HEK293 (cell line): ENCODE data around the gene CMTM4.
A peak's percentile ranks its signal among the peaks of the same experiment; 100 is the strongest.

Experiments
- CTCF ChIA-PET: fragments of 350-600 bp; formaldehyde crosslinking; extraction: SDS; loops from one replicate; lab custom pipeline; 2021; ENCODE audit warnings: antibody characterized with exemption; lab: Yijun Ruan, JAX
- POLR2A ChIA-PET: fragments of 300-600 bp; formaldehyde crosslinking; extraction: SDS; loops from one replicate; lab custom pipeline; 2020; ENCODE audit warnings: antibody characterized with exemption, inconsistent platforms; lab: Yijun Ruan, JAX
- H3K27ac ChIP-seq: fragments of 200-500 bp; sonication (Bioruptor generic); 2 replicates; pipeline ENCODE4 v1.5.1; 2014; ENCODE audit warnings: low read depth, low read length, control low read depth, inconsistent platforms; ENCODE audit errors: extremely low read depth
- H3K36me3 ChIP-seq, 2 experiments: fragments of 200-500 bp in 1 of 2; sonication (Bioruptor generic) in 1 of 2; 1 replicate in 1 of 2; 2 replicates in 1 of 2; pipeline ENCODE4 v1.5.1; 2014 to 2017; ENCODE audit warnings: inconsistent platforms in 2 of 2, low read length in 2 of 2; ENCODE audit not compliant: control insufficient read depth in 2 of 2, insufficient read depth in 1 of 2
- H3K4me1 ChIP-seq: fragments of 200-500 bp; sonication (Bioruptor generic); 2 replicates; pipeline ENCODE4 v1.5.1; 2014; ENCODE audit warnings: mild to moderate bottlenecking, low read length, inconsistent platforms; ENCODE audit not compliant: control insufficient read depth, insufficient read depth
- H3K4me3 ChIP-seq: 2 replicates; pipeline ENCODE4 v1.5.1; 2011; ENCODE audit warnings: low read depth, mild to moderate bottlenecking, control low read depth, low read length, moderate library complexity
- H3K9me3 ChIP-seq: fragments of 200-500 bp; sonication (Bioruptor generic); 2 replicates; pipeline ENCODE4 v1.5.1; 2014; ENCODE audit warnings: low read depth, low read length, inconsistent platforms; ENCODE audit not compliant: control insufficient read depth, insufficient read depth
- BCL11A ChIP-seq: fragments of 450-650 bp; formaldehyde crosslinking; IDR thresholded peaks from 2 replicates; pipeline ENCODE4 v1.5.1; 2016; ENCODE audit warnings: low read depth, missing biosample characterization, missing genetic modification characterization
- GLIS1 ChIP-seq: fragments of 450-650 bp; formaldehyde crosslinking; IDR thresholded peaks from 2 replicates; pipeline ENCODE4 v1.5.1; 2016; ENCODE audit warnings: missing biosample characterization, missing genetic modification characterization
- IKZF3 ChIP-seq: fragments of 450-650 bp; IDR thresholded peaks from 2 replicates; pipeline ENCODE4 v1.5.0; 2018; ENCODE audit warnings: missing biosample characterization, mild to moderate bottlenecking, missing genetic modification characterization, moderate library complexity
- KLF10 ChIP-seq: fragments of 450-650 bp; IDR thresholded peaks from 2 replicates; pipeline ENCODE4 v1.5.1; 2018; ENCODE audit warnings: missing biosample characterization, mild to moderate bottlenecking, missing genetic modification characterization
- KLF16 ChIP-seq: fragments of 450-650 bp; formaldehyde crosslinking; IDR thresholded peaks from 2 replicates; pipeline ENCODE4 v1.5.1; 2017; ENCODE audit warnings: missing biosample characterization, missing genetic modification characterization
- OVOL3 ChIP-seq: fragments of 450-650 bp; formaldehyde crosslinking; IDR thresholded peaks from 2 replicates; pipeline ENCODE4 v1.5.1; 2016; ENCODE audit warnings: missing biosample characterization, missing genetic modification characterization
- REPIN1 ChIP-seq: fragments of 450-650 bp; formaldehyde crosslinking; IDR thresholded peaks from 2 replicates; pipeline ENCODE4 v1.5.1; 2017; ENCODE audit warnings: missing biosample characterization, missing genetic modification characterization, low read depth
- WT1 ChIP-seq: fragments of 450-650 bp; formaldehyde crosslinking; IDR thresholded peaks from 2 replicates; pipeline ENCODE4 v1.5.1; 2016; ENCODE audit warnings: missing biosample characterization, missing genetic modification characterization
- ZBTB17 ChIP-seq: fragments of 450-650 bp; formaldehyde crosslinking; IDR thresholded peaks from 2 replicates; pipeline ENCODE4 v1.5.1; 2016; ENCODE audit warnings: missing biosample characterization, missing genetic modification characterization
- ZNF133 ChIP-seq: fragments of 450-650 bp; formaldehyde crosslinking; IDR thresholded peaks from 2 replicates; pipeline ENCODE4 v1.5.1; 2016; ENCODE audit warnings: missing biosample characterization, missing genetic modification characterization
- ZNF146 ChIP-seq: fragments of 450-650 bp; formaldehyde crosslinking; IDR thresholded peaks from 2 replicates; pipeline ENCODE4 v1.5.1; 2016; ENCODE audit warnings: missing biosample characterization, missing genetic modification characterization
- ZNF223 ChIP-seq: fragments of 450-650 bp; formaldehyde crosslinking; IDR thresholded peaks from 2 replicates; pipeline ENCODE4 v1.5.1; 2016; ENCODE audit warnings: missing biosample characterization, missing genetic modification characterization
- ZNF248 ChIP-seq: fragments of 450-650 bp; formaldehyde crosslinking; IDR thresholded peaks from 2 replicates; pipeline ENCODE4 v1.5.1; 2017; ENCODE audit warnings: missing biosample characterization, missing genetic modification characterization
- ZNF449 ChIP-seq: fragments of 450-650 bp; formaldehyde crosslinking; IDR thresholded peaks from 2 replicates; pipeline ENCODE4 v1.5.1; 2017; ENCODE audit warnings: missing biosample characterization, mild to moderate bottlenecking, missing genetic modification characterization, moderate library complexity
- ZNF544 ChIP-seq: fragments of 450-650 bp; formaldehyde crosslinking; IDR thresholded peaks from 2 replicates; pipeline ENCODE4 v1.5.0; 2017; ENCODE audit warnings: missing biosample characterization, missing genetic modification characterization
- ZNF548 ChIP-seq: fragments of 450-650 bp; formaldehyde crosslinking; IDR thresholded peaks from 2 replicates; pipeline ENCODE4 v1.5.1; 2016; ENCODE audit warnings: missing biosample characterization, missing genetic modification characterization
- ZNF549 ChIP-seq: fragments of 450-650 bp; IDR thresholded peaks from 2 replicates; pipeline ENCODE4 v1.5.1; 2018; ENCODE audit warnings: missing biosample characterization, missing genetic modification characterization, mild to moderate bottlenecking, inconsistent platforms, moderate library complexity
- ZNF626 ChIP-seq: fragments of 450-650 bp; sonication (Bioruptor Pico); formaldehyde crosslinking; IDR thresholded peaks from 2 replicates; pipeline ENCODE4 v1.5.1; 2018; ENCODE audit warnings: missing biosample characterization, missing genetic modification characterization, inconsistent platforms
- ZNF777 ChIP-seq: fragments of 450-650 bp; formaldehyde crosslinking; IDR thresholded peaks from 2 replicates; pipeline ENCODE4 v1.5.1; 2017; ENCODE audit warnings: missing biosample characterization, missing genetic modification characterization, borderline replicate concordance
- ZNF843 ChIP-seq: fragments of 450-650 bp; formaldehyde crosslinking; IDR thresholded peaks from 2 replicates; pipeline ENCODE4 v1.5.1; 2016; ENCODE audit warnings: missing biosample characterization, missing genetic modification characterization
- TF ChIP-seq, protein P1 (sequence below): fragments of 450-650 bp; formaldehyde crosslinking; IDR thresholded peaks from 2 replicates; pipeline ENCODE4 v1.5.1; 2017; ENCODE audit warnings: missing biosample characterization, missing genetic modification characterization

Gene CMTM4

DNA sequence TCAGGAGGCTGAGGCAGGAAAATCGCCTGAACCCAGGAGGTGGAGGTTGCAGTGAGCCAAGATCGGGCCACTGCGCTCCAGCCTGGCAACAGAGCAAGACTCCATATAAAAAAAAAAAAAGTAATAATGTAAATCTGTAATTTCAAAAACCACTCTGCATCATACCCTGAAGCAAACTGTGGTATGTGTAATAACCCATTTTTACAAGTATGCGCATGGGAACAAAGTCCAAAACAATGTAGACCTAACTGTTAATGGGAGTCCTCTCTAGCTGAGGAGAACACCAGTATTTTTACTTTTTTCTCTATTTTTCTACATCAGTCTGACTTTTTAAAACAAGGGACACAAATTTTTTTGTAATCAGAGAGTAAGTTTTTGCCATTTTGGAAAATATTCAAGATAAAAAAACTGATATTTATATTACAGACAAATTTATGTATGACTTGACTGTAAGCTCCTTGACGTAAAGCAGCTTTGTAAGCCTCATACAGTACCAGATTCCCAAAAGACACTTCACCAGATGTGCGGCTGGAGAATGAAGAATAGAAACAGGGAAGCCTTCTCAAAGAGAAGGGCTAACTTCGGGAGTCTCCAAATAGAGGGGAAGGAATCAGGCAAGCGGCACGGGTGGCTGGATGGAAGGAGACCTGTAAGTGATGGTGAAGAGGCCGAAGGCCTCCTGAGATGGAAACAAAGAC lies 25.7 kb downstream of the CMTM4 start:
- POLR2A ChIA-PET = no interaction called here
- Histone ChIP-seq H3K36me3 (peaks cover 0 to 8% of the 10 kb centered on the region in 2 experiments; a peak in 2 of 3 replicates), H3K27ac (no peak overlapping the region), H3K4me3 (no peak overlapping the region), H3K9me3 (no peaks in the 10 kb centered on the region), H3K4me1 (no peaks in the 10 kb centered on the region)
- CTCF ChIA-PET = interaction anchor here (0.7 to 1.0 kb wide), 2 partner anchors 9 to 20 kb away, joined by 3 read pairs; no protein-coding TSS in a partner anchor
- TF ChIP-seq, protein P1, sequence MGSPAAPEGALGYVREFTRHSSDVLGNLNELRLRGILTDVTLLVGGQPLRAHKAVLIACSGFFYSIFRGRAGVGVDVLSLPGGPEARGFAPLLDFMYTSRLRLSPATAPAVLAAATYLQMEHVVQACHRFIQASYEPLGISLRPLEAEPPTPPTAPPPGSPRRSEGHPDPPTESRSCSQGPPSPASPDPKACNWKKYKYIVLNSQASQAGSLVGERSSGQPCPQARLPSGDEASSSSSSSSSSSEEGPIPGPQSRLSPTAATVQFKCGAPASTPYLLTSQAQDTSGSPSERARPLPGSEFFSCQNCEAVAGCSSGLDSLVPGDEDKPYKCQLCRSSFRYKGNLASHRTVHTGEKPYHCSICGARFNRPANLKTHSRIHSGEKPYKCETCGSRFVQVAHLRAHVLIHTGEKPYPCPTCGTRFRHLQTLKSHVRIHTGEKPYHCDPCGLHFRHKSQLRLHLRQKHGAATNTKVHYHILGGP (tag by site-specific recombination) = no peak
- TF ChIP-seq ZNF843 (tag by site-specific recombination) (no peak), OVOL3 (tag by site-specific recombination) (no peak), ZNF248 (tag by site-specific recombination) (no peak), IKZF3 (tag by site-specific recombination) (no peak), REPIN1 (tag by site-specific recombination) (no peak), ZNF548 (tag by site-specific recombination) (no peak), ZNF133 (tag by site-specific recombination) (no peak), KLF10 (tag by site-specific recombination) (no peak), ZNF777 (no peak), BCL11A (tag by site-specific recombination) (no peak), ZBTB17 (tag by site-specific recombination) (no peak)

DNA sequence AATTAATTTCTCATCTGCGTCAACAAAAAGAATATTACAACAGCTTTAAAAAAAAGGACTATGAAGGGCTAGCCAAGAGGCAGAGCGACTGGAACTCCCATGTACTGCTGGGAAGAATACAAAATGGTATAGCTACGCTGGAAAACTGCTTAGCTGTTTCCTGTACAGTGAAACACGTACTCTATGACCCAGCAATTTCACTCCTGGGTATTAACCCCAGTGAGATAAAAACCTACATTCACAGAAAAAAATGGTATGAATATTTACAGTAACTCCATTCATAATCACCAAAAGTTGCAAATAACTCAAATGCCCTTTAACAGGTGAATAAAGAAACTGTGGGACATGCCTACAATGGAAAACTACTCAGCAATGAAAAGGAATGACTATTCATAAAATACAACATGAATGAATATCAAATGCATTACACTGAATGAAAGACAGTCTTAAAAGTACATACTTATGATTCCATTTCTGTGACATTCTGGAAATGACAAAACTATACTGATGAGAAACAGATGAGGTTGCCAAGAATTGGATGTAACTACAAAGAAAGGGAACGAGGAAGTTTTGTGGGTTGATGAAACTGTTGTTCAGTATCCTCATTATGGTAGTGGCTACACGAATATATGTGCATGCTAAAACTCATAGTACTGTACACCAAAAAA lies 27.6 kb downstream of the CMTM4 start:
- no peak overlapping the region for H3K27ac ChIP-seq
- H3K4me3 ChIP-seq = no peak overlapping the region
- no peak for TF ChIP-seq ZNF843 (tag by site-specific recombination)
- TF ChIP-seq ZNF146 = peak; percentile 66; the same call in 1 of the 2 replicates
- no peak for TF ChIP-seq WT1 (tag by site-specific recombination)
- TF ChIP-seq ZNF449 (tag by site-specific recombination) = no peak
- no peak for TF ChIP-seq KLF16 (tag by site-specific recombination)
- POLR2A ChIA-PET = no interaction called here
- H3K9me3 ChIP-seq = no peaks in the 10 kb centered on the region
- CTCF ChIA-PET = interaction anchor here (0.7 to 1.2 kb wide), 3 partner anchors 9 to 57 kb away, joined by 3 read pairs; no protein-coding TSS in a partner anchor
- peaks cover 0 to 5% of the 10 kb centered on the region in 2 experiments; a peak in 2 of 3 replicates for H3K36me3 ChIP-seq
- H3K4me1 ChIP-seq = no peaks in the 10 kb centered on the region

GRCh38 chr16:66667944-66668343 lies 28.6 kb downstream of the CMTM4 start:
- Histone ChIP-seq H3K36me3 (no peaks in the 10 kb centered on the region; a peak in 1 of 3 replicates), H3K4me3 (no peak overlapping the region), H3K27ac (no peak overlapping the region), H3K4me1 (no peaks in the 10 kb centered on the region), H3K9me3 (no peaks in the 10 kb centered on the region)
- ChIA-PET CTCF (interaction anchor here (0.7 kb wide), 1 partner anchor 58 kb away, joined by 3 read pairs; no protein-coding TSS in a partner anchor), POLR2A (interaction anchor here (1.0 kb wide), 1 partner anchor 38 kb away, joined by 3 read pairs; no protein-coding TSS in a partner anchor)
- TF ChIP-seq GLIS1 (0 out of 2 replicates have a peak, but pooled peaks have one; percentile 15), ZNF223 (no peak), ZNF626 (tag by site-specific recombination) (no peak), ZNF544 (no peak), ZNF549 (tag by site-specific recombination) (no peak)
